PC-3 (cell line): ENCODE measurements around the gene HAGH.
"Not testable (repeated sequence)": the region's sequence is repeated elsewhere in the genome, so short reads cannot be mapped to it uniquely, and the experiment has no call there.

Source experiments
- EZH2phosphoT487 ChIP-seq: fragments of 300-600 bp; sonication (generic); IDR thresholded peaks from 2 replicates; pipeline ENCODE4 v1.6.1; 2018; ENCODE audit warnings: mild to moderate bottlenecking, antibody characterized with exemption, low read length, borderline replicate concordance
- TF ChIP-seq, protein P1 (sequence below): fragments of 300-600 bp; sonication (generic); conservative IDR thresholded peaks from 2 replicates; pipeline ENCODE4 v1.5.1; 2017; ENCODE audit warnings: antibody characterized with exemption, low read depth, mild to moderate bottlenecking, low read length

GRCh38 chr16:1799263-1799662, 27.4 kb downstream of the HAGH start:
- TF ChIP-seq, protein P1, sequence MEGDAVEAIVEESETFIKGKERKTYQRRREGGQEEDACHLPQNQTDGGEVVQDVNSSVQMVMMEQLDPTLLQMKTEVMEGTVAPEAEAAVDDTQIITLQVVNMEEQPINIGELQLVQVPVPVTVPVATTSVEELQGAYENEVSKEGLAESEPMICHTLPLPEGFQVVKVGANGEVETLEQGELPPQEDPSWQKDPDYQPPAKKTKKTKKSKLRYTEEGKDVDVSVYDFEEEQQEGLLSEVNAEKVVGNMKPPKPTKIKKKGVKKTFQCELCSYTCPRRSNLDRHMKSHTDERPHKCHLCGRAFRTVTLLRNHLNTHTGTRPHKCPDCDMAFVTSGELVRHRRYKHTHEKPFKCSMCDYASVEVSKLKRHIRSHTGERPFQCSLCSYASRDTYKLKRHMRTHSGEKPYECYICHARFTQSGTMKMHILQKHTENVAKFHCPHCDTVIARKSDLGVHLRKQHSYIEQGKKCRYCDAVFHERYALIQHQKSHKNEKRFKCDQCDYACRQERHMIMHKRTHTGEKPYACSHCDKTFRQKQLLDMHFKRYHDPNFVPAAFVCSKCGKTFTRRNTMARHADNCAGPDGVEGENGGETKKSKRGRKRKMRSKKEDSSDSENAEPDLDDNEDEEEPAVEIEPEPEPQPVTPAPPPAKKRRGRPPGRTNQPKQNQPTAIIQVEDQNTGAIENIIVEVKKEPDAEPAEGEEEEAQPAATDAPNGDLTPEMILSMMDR, result not testable (repeated sequence)
- TF ChIP-seq EZH2phosphoT487, result not testable (repeated sequence)
